GM19372 (cell line): ENCODE results near the gene C1GALT1.

Experiments
- ATAC-seq: cut with Tn5 transposase; IDR thresholded peaks from one replicate; pipeline ENCODE4 v1.9.1; 2021; ENCODE audit warnings: mild to moderate bottlenecking, low read depth, moderate library complexity; ENCODE audit not compliant: unreplicated experiment

The C1GALT1 gene

GRCh38 chr7:7265081-7266075 lies 83.0 kb downstream of the C1GALT1 start:
- no peak for ATAC-seq

- no peak for ATAC-seq
Measured at GRCh38 chr7:7266257-7266881, 84.0 kb downstream of the C1GALT1 start.

- no peak for ATAC-seq
Measured at GRCh38 chr7:7271094-7271874, 88.9 kb downstream of the C1GALT1 start.

- ATAC-seq = no peak
Measured at GRCh38 chr7:7272294-7272693, 90.0 kb downstream of the C1GALT1 start.

GRCh38 chr7:7274782-7275181 lies 92.4 kb downstream of the C1GALT1 start:
- ATAC-seq = no peak

- ATAC-seq = no peak
Measured at GRCh38 chr7:7276161-7276560, 93.8 kb downstream of the C1GALT1 start.

GRCh38 chr7:7290429-7291122 lies 108.2 kb downstream of the C1GALT1 start:
- no peak for ATAC-seq

GRCh38 chr7:7292085-7292484 lies 109.7 kb downstream of the C1GALT1 start:
- no peak for ATAC-seq

- ATAC-seq = no peak
Measured at GRCh38 chr7:7292608-7293007, 110.3 kb downstream of the C1GALT1 start.

GRCh38 chr7:7293092-7293491 lies 110.7 kb downstream of the C1GALT1 start:
- ATAC-seq = no peak

GRCh38 chr7:7294911-7295310 lies 112.6 kb downstream of the C1GALT1 start:
- ATAC-seq = no peak
